Central memory CD4-positive, alpha-beta T cell (primary cell): ENCODE data around the gene PXMP4.
"Not testable (repeated sequence)": the region's sequence is repeated elsewhere in the genome, so short reads cannot be mapped to it uniquely, and the experiment has no call there.

Experiments
- DNase-seq: peaks from one replicate; pipeline ENCODE4 v3.0.0; 2022

Gene PXMP4

GRCh38 chr20:33701629-33702450, 18.3 kb downstream of the PXMP4 start:
- no peak for DNase-seq

- DNase-seq: not testable (repeated sequence)
Observed at GRCh38 chr20:33700696-33701441, 19.2 kb downstream of the PXMP4 start.

GRCh38 chr20:33698966-33699365, 21.1 kb downstream of the PXMP4 start:
- not testable (repeated sequence) for DNase-seq

- DNase-seq: no peak
Observed at GRCh38 chr20:33697129-33697528, 23.0 kb downstream of the PXMP4 start.

GRCh38 chr20:33696448-33696847, 23.7 kb downstream of the PXMP4 start:
- no peak for DNase-seq

GRCh38 chr20:33694639-33695012, 25.5 kb downstream of the PXMP4 start:
- no peak for DNase-seq

GRCh38 chr20:33693741-33694638, 26.1 kb downstream of the PXMP4 start:
- no peak for DNase-seq

GRCh38 chr20:33693289-33693688, 26.8 kb downstream of the PXMP4 start:
- no peak for DNase-seq

- peak; percentile 47 for DNase-seq
Observed at GRCh38 chr20:33689973-33690372, 30.1 kb downstream of the PXMP4 start.

GRCh38 chr20:33689493-33689892, 30.6 kb downstream of the PXMP4 start:
- DNase-seq: no peak

- DNase-seq: no peak
Observed at GRCh38 chr20:33688938-33689424, 31.1 kb downstream of the PXMP4 start.

- no peak for DNase-seq
Observed at GRCh38 chr20:33687993-33688937, 31.8 kb downstream of the PXMP4 start.

- DNase-seq: no peak
Observed at GRCh38 chr20:33687370-33687915, 32.7 kb downstream of the PXMP4 start.

- no peak for DNase-seq
Observed at GRCh38 chr20:33686984-33687366, 33.1 kb downstream of the PXMP4 start.

- DNase-seq: peak; percentile 91
Observed at GRCh38 chr20:33686100-33686983, 33.8 kb downstream of the PXMP4 start, which contains the start of gene E2F1. Gene E2F1 (minus strand): TSS chr20:33686385. CDS start chr20:33686264, 121 bp downstream.

- no peak for DNase-seq
Observed at GRCh38 chr20:33685328-33686099, 34.6 kb downstream of the PXMP4 start.

- no peak for DNase-seq
Observed at GRCh38 chr20:33684533-33685327, 35.4 kb downstream of the PXMP4 start.

- DNase-seq: no peak
Observed at GRCh38 chr20:33681728-33682353, 38.3 kb downstream of the PXMP4 start.
